CD4-positive, alpha-beta T cell (primary cell): ENCODE measurements around the gene CDYL2. TPM values are rescaled to one million over a fixed set of nuclear protein-coding genes. Genes with fewer than 3 reads are reported as not detected.

Source experiments
- ATAC-seq: fragments of 200-7000 bp; cut with Tn5 transposase; one replicate; pipeline ENCODE4 v1.10.0; 2022; ENCODE audit warnings: mild to moderate bottlenecking; ENCODE audit not compliant: poor library complexity
- CTCF ChIA-PET: fragments of 350-600 bp; sonication (Branson Sonifier 250); formaldehyde crosslinking; loops from one replicate; lab custom pipeline; 2021; ENCODE audit warnings: antibody characterized with exemption, inconsistent platforms; lab: Charles Lee
- POLR2A ChIA-PET: fragments of 350-600 bp; sonication (Branson Sonifier 250); formaldehyde crosslinking; loops from one replicate; lab custom pipeline; 2021; ENCODE audit warnings: antibody characterized with exemption, inconsistent platforms; lab: Charles Lee
- DNase-seq, 14 experiments: peaks; one replicate each; pipeline ENCODE4 v3.0.0-alpha.2; 2013 to 2020; ENCODE audit warnings: mixed read lengths in 2 of 14
- H3K27ac ChIP-seq, 2 donors: one replicate each; pipeline versions ENCODE4 v1.5.1 to v1.7.0; 2013; ENCODE audit warnings: low read length in 2 of 2, low read depth in 1 of 2, mild to moderate bottlenecking in 1 of 2
- H3K27me3 ChIP-seq, 2 experiments: 1 replicate in 1 of 2; 2 replicates in 1 of 2; pipeline versions ENCODE4 v1.6.1 to v1.7.0; 2013; ENCODE audit warnings: low read length in 2 of 2, control low read depth in 1 of 2, mild to moderate bottlenecking in 1 of 2, moderate library complexity in 1 of 2; ENCODE audit not compliant: insufficient read depth in 2 of 2, control insufficient read depth in 1 of 2
- H3K36me3 ChIP-seq: one replicate; pipeline ENCODE4 v1.6.1; 2013; ENCODE audit warnings: low read length, control low read depth; ENCODE audit not compliant: insufficient read depth
- H3K4me1 ChIP-seq: one replicate; pipeline ENCODE4 v1.6.1; 2013; ENCODE audit warnings: low read length, control low read depth; ENCODE audit not compliant: insufficient read depth
- H3K4me3 ChIP-seq: one replicate; pipeline ENCODE4 v1.5.1; 2013; ENCODE audit warnings: mild to moderate bottlenecking, low read length, moderate library complexity
- H3K9me3 ChIP-seq, 2 experiments: 1 replicate in 1 of 2; 2 replicates in 1 of 2; pipeline versions ENCODE4 v1.6.1 to v1.7.0; 2013; ENCODE audit warnings: low read length in 2 of 2, mild to moderate bottlenecking in 2 of 2, control low read depth in 1 of 2, moderate library complexity in 1 of 2; ENCODE audit not compliant: control insufficient read depth in 1 of 2, insufficient read depth in 1 of 2
- H3K27ac Mint-ChIP-seq: one replicate; pipeline ENCODE4 v1.8.0; 2020; ENCODE audit warnings: mixed read lengths
- H3K27me3 Mint-ChIP-seq: one replicate; pipeline ENCODE4 v1.8.0; 2021; ENCODE audit warnings: mixed read lengths
- H3K36me3 Mint-ChIP-seq: one replicate; pipeline ENCODE4 v1.8.0; 2021; ENCODE audit warnings: low read depth, mixed read lengths
- H3K4me1 Mint-ChIP-seq: one replicate; pipeline ENCODE4 v1.8.0; 2021; ENCODE audit warnings: low read depth, mixed read lengths
- H3K4me3 Mint-ChIP-seq: one replicate; pipeline ENCODE4 v1.8.0; 2020; ENCODE audit warnings: mild to moderate bottlenecking, mixed read lengths
- H3K9me3 Mint-ChIP-seq: one replicate; pipeline ENCODE4 v1.8.0; 2020; ENCODE audit warnings: mixed read lengths
- intact Hi-C, 2 experiments: fragments of 100-400 bp; cut with DNase I in 1 of 2; cut with micrococcal nuclease in 1 of 2; formaldehyde crosslinking; loops; one replicate each; pipeline versions ENCODE4 v1.15.1 to v1.9.0; 2023 to 2025; cut with DNase I, micrococcal nuclease
- total RNA-seq, 174 experiments: library from RNA in 2 of 174; stranded (reverse) in 2 of 174; gene quantifications; one replicate each; pipeline ENCODE4 v1.2.3 and lab custom pipeline; 2021 to 2026
- TF ChIP-seq, protein P1 (sequence below): fragments of 200-600 bp; IDR thresholded peaks from one replicate; pipeline ENCODE4 v1.8.0; 2022; ENCODE audit warnings: antibody characterized with exemption, mild to moderate bottlenecking

CDYL2 gene
- total RNA-seq, 2 experiments from 2014 or later: 14.3 to 15.8 TPM

DNA sequence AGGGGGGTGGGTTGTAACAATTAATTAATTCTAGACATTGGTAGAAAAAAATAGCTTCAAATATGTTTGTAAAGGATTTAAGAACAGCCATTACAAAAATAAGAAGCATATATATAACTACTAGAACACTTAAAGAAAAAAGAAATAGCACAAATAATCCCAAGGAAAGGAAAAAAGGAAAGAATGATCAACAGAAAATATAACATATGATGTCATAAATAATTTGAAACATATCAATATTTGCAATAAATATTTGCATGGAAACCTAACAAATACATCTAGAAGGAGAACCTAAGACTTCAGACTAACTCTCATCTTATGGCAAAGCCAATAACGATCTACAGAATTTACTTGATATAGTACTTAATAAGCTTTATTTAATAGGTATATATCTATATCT lies 28.9 kb downstream of the CDYL2 start:
- no peak overlapping the region for H3K4me3 Mint-ChIP-seq
- H3K27me3 Mint-ChIP-seq: no peaks in the 10 kb centered on the region
- TF ChIP-seq, protein P1, sequence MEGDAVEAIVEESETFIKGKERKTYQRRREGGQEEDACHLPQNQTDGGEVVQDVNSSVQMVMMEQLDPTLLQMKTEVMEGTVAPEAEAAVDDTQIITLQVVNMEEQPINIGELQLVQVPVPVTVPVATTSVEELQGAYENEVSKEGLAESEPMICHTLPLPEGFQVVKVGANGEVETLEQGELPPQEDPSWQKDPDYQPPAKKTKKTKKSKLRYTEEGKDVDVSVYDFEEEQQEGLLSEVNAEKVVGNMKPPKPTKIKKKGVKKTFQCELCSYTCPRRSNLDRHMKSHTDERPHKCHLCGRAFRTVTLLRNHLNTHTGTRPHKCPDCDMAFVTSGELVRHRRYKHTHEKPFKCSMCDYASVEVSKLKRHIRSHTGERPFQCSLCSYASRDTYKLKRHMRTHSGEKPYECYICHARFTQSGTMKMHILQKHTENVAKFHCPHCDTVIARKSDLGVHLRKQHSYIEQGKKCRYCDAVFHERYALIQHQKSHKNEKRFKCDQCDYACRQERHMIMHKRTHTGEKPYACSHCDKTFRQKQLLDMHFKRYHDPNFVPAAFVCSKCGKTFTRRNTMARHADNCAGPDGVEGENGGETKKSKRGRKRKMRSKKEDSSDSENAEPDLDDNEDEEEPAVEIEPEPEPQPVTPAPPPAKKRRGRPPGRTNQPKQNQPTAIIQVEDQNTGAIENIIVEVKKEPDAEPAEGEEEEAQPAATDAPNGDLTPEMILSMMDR: no peak
- intact Hi-C loops: no loop called here
- Histone ChIP-seq H3K36me3 (no peaks in the 10 kb centered on the region), H3K9me3 (peaks cover 0 to 2% of the 10 kb centered on the region in 2 experiments), H3K27ac (no peak overlapping the region), H3K4me3 (no peak overlapping the region), H3K27me3 (no peaks in the 10 kb centered on the region), H3K4me1 (no peaks in the 10 kb centered on the region)
- POLR2A ChIA-PET: no interaction called here
- no peak overlapping the region for H3K27ac Mint-ChIP-seq
- H3K36me3 Mint-ChIP-seq: peaks cover 9% of the 10 kb centered on the region
- CTCF ChIA-PET: no interaction called here
- no peak for DNase-seq
- no peaks in the 10 kb centered on the region for H3K4me1 Mint-ChIP-seq
- ATAC-seq: no peak
- peaks cover 2% of the 10 kb centered on the region for H3K9me3 Mint-ChIP-seq

DNA sequence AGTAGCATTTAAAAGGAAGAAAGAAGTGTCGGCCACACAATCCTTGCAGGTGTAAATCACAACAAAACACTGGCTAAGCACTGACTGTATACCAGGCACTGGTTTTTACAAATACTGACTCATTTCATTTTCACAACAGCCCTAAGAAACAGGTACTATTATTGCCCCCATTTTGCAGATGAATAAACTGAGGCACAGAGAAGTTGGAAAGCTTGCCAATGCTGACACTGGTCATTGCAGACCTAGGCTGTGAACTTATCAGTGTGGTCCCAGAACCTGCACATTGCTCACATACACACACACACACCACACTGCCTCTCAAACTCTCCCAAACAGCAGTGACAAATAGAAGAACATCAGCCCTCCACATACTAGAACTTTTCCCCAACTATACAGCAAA lies 37.6 kb downstream of the CDYL2 start:
- Mint-ChIP-seq H3K9me3 (peaks cover 2% of the 10 kb centered on the region), H3K27ac (no peak overlapping the region), H3K36me3 (peaks cover 8% of the 10 kb centered on the region), H3K4me1 (peaks cover 18% of the 10 kb centered on the region), H3K4me3 (no peak overlapping the region), H3K27me3 (no peaks in the 10 kb centered on the region)
- CTCF ChIA-PET: no interaction called here
- no peak overlapping the region for H3K27ac ChIP-seq
- H3K4me3 ChIP-seq: no peak overlapping the region
- H3K4me1 ChIP-seq: peaks cover 7% of the 10 kb centered on the region
- TF ChIP-seq, protein P1: no peak
- ATAC-seq: no peak
- no peaks in the 10 kb centered on the region for H3K27me3 ChIP-seq
- POLR2A ChIA-PET: no interaction called here
- DNase-seq: no peak
- H3K36me3 ChIP-seq: no peaks in the 10 kb centered on the region
- H3K9me3 ChIP-seq: peaks cover 0 to 7% of the 10 kb centered on the region in 2 experiments
- intact Hi-C loops: no loop called here

DNA sequence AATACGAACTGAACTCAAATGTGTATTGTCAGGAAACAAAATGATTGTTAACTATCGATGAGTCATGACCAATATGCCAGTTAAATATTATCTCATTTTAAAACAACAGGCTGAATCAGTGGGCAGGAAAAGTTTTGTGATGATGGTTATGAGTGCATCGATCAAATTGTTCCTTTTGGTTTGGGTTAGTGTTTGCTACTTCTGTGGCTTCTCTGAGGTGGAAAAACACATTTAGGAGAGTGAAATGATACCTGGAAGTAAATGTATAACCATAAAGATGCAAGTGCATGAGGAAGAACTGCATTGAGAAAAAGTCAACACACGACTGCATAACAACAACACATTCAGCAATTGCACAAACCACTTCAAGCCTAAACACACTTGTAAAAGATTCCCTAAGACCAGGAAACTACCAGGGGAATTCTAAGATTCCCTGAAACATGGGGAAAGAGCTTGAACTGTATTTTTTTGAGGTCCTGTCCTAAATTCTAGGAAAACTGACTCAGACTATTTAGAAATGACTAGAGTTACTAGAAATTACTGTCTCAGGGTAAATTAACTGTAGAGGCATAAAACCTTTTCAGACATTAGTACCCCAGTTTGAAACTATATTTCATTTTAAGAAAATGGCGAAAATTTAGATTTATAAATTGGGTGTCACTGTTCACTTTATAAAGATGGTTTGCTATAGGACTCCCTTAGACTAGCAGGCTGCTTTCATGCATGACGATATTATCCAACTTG lies 44.8 kb downstream of the CDYL2 start:
- Histone ChIP-seq H3K27me3 (no peaks in the 10 kb centered on the region), H3K4me1 (no peaks in the 10 kb centered on the region), H3K27ac (no peak overlapping the region), H3K36me3 (no peaks in the 10 kb centered on the region), H3K4me3 (no peak overlapping the region), H3K9me3 (no peaks in the 10 kb centered on the region)
- H3K36me3 Mint-ChIP-seq: no peaks in the 10 kb centered on the region
- ATAC-seq (no peak), DNase-seq (no peak)
- POLR2A ChIA-PET: no interaction called here
- no peaks in the 10 kb centered on the region for H3K27me3 Mint-ChIP-seq
- no peak overlapping the region for H3K4me3 Mint-ChIP-seq
- H3K27ac Mint-ChIP-seq: no peak overlapping the region
- TF ChIP-seq, protein P1: no peak
- peaks cover 13% of the 10 kb centered on the region for H3K4me1 Mint-ChIP-seq
- CTCF ChIA-PET: no interaction called here
- no peaks in the 10 kb centered on the region for H3K9me3 Mint-ChIP-seq
- intact Hi-C loops: no loop called here
